ENCODE results near the gene ABCG1.

Gene ABCG1

DNA sequence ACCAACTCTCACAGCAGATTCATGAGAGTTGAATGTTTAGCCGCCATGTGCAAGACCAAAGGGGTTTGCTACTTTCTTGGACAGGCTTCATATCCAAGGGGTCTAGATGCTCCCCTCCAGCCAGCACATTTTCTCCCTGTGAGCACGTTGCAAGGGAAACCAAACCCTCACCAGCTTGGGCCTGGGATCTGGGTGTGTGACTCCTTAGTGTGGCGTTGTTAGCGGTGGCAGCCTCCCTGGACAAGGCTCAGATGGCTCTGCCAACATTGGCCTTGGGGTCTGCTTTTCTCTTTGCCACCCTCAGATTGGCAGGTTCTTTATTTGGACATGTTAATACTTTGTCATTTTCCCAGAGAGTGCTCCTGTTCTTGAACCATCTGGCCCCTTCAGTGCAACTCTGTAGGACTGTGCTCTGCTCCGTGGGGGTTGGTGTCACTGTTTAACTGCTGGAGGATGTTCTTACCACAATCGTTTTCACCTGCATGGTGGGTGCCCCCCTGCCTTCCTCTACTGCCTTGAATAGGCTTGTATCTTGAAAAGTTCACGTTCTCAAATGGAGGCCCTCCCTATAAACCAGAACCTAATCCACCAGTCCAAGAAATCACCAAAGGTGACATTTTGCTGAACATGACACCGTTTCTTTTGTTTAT, 13.4 kb downstream of the ABCG1 start:
- DNase-seq (ENCODE audit: low spot score): no peak

DNA sequence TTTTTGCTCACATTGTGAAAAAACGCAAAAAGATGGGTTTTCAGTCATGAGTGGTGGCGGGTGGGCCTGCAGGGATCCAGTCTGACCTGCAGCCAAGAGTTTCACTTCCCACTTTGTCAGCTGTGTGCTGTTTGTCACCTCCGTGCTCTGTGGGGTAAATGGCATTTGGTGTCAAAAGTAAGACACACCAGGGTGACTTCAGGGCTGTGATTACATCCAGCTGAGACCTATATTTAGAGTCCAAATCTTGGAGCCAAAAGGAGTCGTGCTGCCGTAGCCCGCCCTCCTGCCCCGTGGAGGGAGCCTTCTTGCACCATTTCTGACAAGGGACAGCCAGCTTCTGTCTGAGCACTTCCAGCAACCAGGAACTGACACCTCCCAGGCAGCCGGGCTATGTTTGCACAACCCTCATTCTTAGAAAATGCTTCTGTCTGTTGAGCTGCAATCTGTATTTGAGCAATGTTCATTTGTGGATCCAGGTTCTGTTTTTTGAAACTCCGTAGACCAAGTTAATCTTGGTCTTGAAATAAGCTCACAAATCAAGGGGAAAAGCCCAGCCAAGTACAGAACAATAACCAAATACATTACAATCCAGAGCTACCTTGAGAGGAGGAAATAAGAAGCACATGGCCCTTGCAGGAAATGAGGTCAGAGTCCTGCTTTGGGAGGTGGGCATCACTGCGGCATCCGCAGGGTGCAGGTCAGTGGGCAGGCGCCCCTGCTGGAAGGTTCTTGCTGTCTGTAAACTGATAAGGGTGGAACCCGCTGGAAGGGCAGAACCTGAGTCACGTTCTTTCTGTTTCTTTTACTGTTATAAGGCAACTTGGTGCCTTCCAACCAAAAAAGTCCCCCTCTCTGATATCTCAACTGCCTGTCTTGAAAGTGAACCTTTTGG, 14.4 kb downstream of the ABCG1 start:
- DNase-seq (ENCODE audit: low spot score): no peak

DNA sequence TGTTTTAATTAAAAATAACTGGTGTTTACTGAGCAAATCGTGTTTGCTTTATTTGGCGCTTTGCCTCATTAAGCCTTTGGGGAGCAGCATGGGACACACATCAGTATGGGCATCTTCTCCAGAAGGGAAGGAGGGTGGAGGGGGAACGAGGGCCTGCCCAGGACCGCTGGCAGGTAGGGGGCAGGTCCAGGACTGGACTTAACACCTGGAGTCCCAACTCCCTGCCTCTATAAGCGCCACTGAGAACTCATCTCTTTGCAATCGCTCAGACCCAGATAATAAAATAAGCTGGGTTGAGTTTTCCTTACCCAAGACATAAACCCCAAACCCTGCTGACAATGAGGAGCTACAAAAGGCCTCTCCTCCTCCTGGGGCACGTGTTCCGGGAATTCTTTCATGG, 15.1 kb downstream of the ABCG1 start:
- no peak for DNase-seq (ENCODE audit: low spot score)

DNA sequence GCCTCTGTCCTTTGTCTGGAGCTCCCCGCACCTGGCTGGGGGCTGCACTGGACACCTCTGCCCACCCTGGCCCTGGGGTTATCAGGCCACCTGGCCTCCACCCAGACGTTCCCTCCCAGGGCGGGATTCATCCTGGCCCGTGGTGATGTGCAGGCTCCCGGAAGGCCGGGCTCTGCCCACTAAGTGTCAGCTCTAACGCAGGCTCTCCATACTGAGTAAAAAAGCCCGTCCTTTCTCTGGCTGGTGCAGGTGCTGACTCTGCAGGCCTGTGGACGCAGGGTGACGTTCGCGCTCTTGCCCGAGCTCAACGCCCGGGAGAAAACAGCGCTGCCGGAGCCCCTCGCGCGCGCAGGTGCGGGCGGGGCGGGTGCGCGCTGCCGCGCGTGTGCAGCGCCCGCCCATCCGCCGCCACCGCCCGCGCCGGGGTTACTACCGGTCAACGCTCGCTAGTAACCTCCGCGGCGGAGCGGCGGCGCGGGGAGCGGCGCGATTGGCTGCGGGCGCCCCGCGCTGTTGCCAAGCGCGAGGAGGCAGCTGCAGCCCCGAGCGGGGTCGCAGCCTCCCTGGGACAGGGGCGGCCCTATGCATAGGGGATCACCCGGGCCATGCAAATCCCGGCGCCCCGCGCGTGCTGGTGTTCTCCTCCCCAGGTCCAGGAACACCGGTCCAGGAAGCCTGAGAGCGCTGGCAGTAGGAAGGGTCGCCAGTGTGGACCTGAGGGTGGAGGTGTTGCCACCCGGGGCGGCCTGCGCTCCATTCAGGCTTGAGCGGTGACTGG, 15.7 kb downstream of the ABCG1 start:
- DNase-seq (ENCODE audit: low spot score): peak; percentile 41

DNA sequence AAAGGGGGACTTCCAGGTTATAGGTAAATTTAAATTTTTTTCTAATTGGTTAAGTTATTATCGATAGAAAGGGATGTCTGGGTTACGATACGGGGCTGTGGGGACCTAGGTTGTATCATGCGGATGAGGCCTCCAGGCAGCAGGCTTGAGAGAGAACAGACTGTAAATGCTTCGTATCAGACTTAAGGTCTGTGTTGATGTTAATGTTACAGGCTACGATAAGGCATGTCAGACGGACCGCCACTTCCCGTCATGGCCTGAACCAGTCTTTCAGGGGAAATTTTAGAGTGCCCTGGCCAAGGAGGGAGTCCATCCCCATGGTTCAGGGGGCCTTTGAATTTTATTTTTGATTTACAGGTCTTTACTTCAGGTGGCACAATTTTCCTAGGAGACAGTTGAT, 16.7 kb downstream of the ABCG1 start:
- DNase-seq (ENCODE audit: low spot score): no peak

DNA sequence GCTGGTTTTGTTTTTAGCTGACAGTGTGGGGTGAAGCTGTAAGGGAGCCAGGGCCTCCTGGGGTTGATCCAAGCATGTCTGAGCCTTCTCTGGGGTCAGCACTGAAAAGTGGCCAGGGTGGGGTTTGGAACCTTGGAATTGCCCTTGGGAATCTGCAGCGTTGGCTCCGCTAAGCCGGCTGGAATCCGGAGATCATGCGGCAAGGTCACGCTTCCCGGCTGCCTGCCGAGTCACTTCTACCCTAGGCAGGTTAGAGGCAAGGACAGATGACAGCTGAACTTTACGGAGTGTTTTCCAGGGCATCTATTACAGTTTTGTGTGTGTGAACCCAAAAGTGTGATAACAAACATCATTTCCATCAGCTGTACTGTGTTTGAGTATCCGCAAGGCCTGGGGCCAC, 17.1 kb downstream of the ABCG1 start:
- DNase-seq (ENCODE audit: low spot score): no peak

DNA sequence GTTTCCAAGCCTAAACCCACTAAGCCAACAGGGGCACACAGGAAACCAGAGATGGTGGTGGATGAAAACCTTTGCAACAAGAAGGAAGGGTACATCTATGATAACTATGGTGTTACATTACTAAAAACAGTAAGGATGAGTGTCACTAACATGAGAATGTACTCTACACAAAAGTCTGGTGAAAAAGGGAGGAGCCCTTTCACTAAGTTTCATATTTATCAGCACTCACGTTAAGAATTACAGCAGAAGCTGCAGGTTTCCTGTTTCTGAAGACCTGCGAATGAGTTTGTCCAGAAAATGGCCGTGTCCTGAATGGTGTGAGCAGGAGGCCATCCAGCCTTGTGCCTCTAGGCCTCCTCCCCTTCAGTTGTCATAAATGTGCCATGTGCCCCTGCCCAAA, 17.8 kb downstream of the ABCG1 start:
- no peak for DNase-seq (ENCODE audit: low spot score)

DNA sequence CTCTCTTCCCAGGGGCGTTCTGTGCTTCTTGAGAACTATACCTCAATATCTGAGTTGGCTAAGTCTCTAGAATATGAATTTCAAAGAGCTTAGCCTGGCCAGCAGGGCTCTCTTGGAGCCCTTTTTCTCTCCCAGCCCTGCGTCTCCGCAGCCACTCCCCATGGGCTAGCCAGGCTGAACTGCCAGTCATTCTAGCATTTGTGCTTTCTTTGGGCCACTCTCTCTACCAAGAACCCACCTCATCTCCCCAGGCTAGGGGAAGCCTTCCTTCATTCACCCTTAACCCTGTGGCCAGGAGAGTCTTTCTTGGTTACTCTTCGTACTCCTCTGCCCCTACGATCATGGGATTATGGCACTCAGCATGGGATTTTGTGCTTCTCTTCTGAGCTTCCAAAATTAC, 18.2 kb downstream of the ABCG1 start:
- no peak for DNase-seq (ENCODE audit: low spot score)

DNA sequence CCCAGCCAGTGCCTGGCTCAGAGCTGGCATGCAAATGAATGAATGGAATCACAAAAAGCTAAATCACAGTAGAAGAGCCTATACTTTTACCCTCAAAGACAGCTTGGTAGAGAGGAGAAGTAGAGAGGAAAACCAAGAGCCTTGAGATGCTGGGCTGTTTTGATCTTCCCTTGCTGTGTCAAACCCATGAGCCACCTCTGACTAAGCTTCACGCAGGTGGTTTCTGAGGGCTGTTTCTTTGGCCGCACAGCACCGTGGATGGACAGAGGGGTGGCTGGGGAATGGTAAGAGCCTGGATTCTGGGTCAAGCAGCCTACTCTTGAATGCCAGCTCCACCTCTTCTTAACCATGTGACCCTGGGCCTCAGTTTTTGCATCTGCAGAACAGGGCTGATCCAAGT, 18.6 kb downstream of the ABCG1 start:
- no peak for DNase-seq (ENCODE audit: low spot score)

DNA sequence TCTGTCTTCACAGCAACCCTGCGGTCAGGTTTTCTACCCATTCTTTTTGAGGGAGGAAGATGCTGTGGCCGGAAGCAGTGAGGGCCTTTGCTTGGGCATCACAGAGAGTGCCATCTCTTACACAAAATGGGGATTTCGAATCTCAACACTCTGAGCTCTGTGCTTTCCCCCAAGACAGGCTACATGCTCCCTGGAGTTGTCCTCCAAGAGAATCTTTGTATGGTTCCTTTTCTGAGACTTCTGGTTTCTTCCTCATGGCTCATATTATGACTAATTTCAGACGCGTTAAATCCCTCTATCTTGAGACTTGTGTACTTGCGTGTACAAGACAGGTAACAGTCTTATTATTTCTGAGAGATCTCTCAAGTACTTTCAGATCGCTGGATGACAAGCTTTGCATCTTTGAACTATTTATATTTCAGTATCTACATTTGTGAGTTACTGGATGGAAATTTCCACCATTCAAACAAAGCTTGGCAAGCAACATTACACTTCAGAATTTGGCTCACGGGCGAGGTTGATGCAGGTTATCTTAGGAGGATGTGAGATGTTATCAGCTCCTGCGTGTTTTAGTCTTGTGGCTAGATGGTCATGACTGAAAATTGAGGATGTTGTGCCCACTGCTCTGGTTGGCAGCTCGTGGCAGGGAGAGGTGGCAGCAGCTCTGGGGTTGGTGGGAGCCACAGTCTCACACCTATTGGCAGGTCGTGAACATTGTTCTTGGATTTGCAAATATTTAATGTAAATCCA, 19.4 kb downstream of the ABCG1 start:
- DNase-seq (ENCODE audit: low spot score): no peak

DNA sequence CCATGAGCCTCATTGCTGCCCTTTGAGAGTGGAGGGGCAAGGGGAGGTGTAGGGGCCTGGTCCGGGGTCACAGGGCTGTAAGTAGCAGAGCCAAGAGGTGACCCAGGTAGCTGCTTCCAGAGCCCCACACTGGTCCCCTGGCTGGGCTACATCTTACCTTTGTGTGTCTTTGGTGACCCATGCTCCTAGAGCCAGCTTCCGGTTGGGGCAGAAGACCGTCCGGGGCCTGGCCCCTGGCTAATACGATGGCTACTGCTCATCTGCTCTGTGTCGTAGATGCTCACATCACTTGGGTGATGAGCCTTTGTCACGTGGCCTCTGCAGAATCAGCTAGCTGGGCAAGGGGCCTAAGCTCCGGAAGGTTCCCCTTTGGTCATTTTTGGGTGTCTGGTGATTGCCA, 20.6 kb downstream of the ABCG1 start:
- no peak for DNase-seq (ENCODE audit: low spot score)

DNA sequence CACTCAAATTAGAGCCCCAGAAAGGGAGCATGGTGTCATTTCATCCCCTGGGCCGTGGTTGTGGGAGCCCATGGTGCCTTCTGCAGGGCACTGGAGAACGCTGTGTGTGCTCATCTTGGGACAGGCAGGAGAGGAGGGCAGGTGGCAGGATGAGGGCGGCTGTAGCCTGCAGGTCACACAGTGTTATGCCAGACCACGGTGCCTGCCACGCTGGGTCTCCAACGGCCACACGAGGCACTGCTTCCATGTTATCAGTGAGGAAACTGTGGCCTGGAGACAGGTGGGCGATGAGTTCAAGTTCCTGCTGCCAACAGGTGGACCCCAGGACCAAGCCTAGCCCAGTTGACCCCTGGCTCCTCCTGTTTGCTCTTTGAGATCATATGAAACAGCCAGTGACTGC, 21.0 kb downstream of the ABCG1 start:
- DNase-seq (ENCODE audit: low spot score): no peak

DNA sequence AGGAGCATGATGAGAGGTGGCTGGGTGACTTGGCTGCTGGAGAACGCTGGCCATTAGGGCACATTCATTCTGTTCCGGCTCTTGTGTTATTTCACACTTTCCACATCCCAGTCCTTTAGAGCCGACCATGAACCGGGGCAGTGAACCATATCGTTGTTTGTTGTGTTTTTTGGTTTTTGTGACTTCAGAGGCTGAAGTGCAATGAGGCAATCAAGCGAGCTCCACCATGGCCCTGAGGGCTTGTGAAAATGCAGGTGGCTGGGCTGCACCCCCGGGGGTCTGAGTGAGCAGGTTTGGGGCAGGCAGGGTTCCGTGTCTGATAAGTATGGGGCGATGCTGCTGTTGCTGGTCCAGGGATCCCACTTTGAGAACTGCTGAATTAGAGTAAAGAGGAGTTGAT, 23.7 kb downstream of the ABCG1 start:
- DNase-seq (ENCODE audit: low spot score): no peak

DNA sequence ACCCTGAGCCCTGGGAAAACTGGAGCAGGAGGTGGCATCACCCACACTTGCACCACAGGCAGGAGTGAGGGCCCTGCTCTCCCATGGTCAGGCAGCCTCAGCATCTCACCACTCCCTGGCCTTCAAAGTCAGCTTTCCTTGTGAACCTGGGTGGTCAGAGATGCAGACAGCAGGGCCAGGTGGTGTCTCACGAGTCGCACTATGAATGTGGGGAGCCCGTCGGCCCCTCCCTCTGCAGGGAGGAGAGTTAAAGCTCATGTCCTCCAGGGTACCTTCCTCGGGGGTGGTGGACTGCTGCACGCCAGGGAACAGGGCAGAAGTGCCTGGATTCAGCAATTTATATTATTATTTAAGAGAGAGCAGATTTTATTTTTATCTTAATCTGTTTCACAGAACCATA, 24.1 kb downstream of the ABCG1 start:
- DNase-seq (ENCODE audit: low spot score): no peak

DNA sequence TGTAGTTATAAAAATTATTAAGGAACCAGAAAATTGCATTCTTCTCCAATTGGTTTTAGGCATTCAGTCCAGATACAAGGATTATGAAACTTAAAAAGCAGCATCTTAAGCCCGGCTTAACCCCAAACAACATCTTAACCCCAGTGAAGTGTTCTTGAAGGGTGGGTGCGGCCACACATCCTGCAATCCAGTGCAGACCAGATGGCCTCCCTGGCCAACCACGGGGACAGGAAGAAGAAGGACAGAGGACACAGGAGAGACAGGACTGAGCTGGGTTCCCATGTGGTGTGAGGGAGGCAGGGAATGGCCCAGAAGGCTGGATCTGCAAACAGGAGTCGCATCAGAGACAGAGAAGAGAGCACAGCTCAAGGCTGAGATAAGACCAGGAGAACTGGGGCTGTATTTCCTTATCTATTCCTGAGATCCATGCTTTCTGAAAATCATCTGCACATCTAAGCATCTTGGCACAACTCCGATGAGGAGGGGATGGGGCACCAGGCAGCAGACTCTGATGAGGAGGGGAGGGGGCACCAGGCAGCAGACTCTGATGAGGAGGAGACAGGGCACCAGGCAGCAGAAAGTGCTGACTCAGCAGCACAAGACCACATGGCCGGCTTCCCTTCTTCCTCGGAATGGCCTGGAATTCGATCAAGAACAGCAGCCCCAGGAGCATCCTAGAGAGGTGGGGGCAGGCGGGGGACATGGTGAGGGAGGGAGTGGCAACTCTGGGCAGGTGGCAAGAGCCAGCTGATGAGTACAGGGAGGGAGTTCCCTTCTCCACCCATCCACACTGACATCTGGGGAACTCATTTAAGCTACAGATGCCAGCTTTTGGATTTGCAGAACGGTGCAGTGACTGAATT, 26.6 kb downstream of the ABCG1 start:
- no peak for DNase-seq (ENCODE audit: low spot score)

DNA sequence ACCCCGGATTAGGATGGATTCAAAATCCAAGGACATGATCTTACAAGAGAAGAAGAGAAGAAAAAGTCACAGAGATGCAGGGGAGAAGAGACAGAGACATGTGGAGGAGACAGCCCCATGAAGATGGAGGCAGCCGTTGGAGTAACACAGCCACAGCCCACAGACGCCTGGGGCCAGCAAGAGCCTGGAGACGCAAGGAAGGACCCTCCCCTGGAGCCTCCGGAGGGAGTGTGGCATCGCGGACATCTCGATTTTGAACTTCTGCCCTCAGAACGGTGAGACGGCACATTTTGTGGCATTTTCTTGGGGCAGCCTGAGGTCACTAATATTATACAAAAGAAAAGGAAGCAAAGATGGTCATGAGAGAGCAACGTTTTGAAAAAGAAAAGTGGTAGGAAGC, 28.8 kb downstream of the ABCG1 start:
- no peak for DNase-seq (ENCODE audit: low spot score)

DNA sequence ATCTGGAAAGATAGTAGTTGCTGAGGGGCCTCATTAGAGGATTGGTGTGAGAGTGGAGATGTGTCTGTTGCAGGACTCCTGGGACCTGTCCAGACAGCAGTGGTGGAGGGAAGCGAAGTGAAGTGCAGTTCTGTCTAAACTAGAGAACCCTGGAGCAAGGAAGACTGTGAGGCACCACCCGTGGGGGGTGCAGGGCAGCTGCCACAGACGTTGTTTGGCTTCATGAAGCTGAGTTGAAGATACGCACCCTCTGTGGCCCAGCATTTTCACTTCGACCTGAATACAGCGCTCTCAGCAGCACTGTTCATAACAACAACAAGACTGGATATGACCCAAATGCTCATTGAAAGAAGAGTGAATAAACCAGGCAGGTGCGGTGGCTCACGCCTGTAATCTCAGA, 29.3 kb downstream of the ABCG1 start:
- no peak for DNase-seq (ENCODE audit: low spot score)

DNA sequence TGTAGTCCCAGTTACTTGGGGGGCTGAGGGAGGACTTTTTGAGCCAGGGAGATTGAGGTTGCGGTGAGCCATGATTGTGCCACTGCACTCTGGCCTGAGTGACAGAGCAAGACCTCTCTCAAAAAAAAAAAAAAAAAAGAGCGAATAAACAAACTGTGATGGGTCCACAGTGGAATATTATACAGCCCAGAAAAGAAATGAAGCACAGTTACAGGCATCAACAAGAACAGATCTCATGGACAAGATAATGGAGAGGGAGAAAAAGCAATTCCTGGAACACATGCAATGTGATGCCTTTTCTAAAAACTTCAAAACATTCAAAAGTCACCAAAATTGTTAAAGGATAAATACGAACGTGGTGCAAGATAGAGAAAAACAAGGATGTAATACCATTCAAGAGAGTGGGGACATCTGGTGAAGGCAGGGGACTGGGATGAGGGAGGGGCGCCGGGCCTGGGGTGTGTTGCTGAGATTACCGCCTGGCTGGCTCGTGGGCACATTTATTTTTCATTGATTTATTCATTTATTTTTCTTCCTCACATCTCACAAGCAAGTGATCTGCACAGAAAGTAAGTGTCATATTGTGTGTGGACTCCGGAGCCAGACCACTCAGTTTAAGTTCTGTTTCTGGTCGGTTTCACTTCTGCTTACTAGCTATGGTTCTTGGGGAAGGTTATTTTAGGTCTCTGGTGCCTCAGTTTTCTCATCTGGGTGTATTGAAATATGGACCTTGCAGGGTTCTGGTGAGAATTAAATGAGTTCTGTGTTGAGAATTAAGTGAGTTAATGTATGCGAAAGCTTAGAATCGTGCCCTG, 30.1 kb downstream of the ABCG1 start:
- DNase-seq (ENCODE audit: low spot score): no peak

DNA sequence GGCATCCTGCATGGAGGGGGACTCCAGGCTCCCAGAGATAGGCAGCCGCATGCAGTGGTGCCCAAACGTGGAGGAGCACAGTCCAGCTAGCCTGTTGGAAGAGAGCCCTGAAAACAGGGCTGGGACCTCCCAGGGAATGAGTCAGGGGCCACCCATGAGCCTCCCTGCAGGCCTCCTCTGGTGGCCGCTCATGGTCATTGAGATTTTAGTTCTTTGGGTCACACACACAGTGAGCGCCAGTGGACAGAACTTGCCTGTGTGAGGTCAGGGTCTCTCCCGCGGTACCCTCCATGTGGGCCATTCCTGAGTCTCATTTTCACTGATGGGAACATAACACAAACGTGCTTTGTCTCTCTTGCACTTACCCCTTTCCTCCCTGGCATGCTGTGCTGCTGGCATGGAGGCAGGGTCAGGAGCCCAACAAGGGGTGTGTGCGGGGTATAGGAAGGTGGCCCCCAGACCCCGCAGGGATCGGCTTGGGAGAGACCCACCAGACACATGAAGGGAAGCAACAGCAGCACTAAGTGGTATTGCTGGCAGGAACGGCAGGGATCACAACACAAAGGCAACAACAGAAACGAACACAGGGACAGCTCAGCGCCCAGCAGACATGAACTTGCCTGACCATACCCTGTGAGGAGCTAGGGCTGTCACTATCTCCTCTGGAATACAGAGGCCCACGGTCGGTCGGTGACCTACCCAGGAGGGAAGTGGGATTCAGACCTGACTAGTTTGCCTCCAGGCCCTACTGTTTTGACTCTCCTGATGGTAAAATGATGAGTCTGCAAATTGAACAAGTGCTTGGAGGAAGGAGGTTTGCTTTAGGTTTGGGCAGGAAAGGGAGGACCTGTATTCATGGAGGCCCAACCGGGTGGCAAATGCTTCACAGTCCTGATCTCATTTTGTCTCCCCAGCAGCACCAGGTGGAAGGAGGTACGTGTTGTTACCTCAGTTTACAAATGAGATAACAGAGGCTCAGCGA, 31.8 kb downstream of the ABCG1 start:
- DNase-seq (ENCODE audit: low spot score): no peak

All from hepatic stellate cell (primary cell).